H9 (cell line): ENCODE data around the gene GRIK3. TPM values are rescaled to one million over a fixed set of nuclear protein-coding genes. Genes with fewer than 3 reads are reported as not detected.

ENCODE experiments used
- DNase-seq: peaks from one replicate; pipeline ENCODE4 v3.0.0-alpha.2; 2017
- H2AFZ ChIP-seq: one replicate; pipeline ENCODE4 v1.6.1; 2013; ENCODE audit warnings: mild to moderate bottlenecking, low read length, control low read depth, moderate library complexity
- H2AK5ac ChIP-seq: 2 replicates; pipeline ENCODE4 v1.6.1; 2013; ENCODE audit warnings: low read length, control low read depth, mixed read lengths; ENCODE audit not compliant: insufficient read length
- H2BK120ac ChIP-seq: one replicate; pipeline ENCODE4 v1.6.1; 2013; ENCODE audit warnings: low read depth, mild to moderate bottlenecking, low read length, control low read depth, inconsistent platforms; ENCODE audit not compliant: poor library complexity, severe bottlenecking
- H2BK12ac ChIP-seq: 2 replicates; pipeline ENCODE4 v1.6.1; 2013; ENCODE audit warnings: low read length, control low read depth, mixed read lengths, low read depth; ENCODE audit not compliant: insufficient read length
- H2BK15ac ChIP-seq: 2 replicates; pipeline ENCODE4 v1.6.1; 2013; ENCODE audit warnings: low read depth, low read length, control low read depth
- H2BK20ac ChIP-seq: one replicate; pipeline ENCODE4 v1.6.1; 2013; ENCODE audit warnings: low read depth, mild to moderate bottlenecking, low read length, control low read depth, inconsistent platforms; ENCODE audit not compliant: poor library complexity, severe bottlenecking
- H2BK5ac ChIP-seq: 2 replicates; pipeline ENCODE4 v1.6.1; 2013; ENCODE audit warnings: low read length, control low read depth, mixed read lengths; ENCODE audit not compliant: insufficient read length
- H3K14ac ChIP-seq: 2 replicates; pipeline ENCODE4 v1.6.1; 2013; ENCODE audit warnings: low read length, control low read depth; ENCODE audit not compliant: insufficient read depth
- H3K18ac ChIP-seq: 2 replicates; pipeline ENCODE4 v1.6.1; 2013; ENCODE audit warnings: low read depth, mild to moderate bottlenecking, mixed read lengths, low read length, control low read depth; ENCODE audit not compliant: insufficient read length
- H3K23ac ChIP-seq: 2 replicates; pipeline ENCODE4 v1.6.1; 2013; ENCODE audit warnings: low read length, control low read depth, mixed read lengths, low read depth; ENCODE audit not compliant: insufficient read length
- H3K23me2 ChIP-seq: 2 replicates; pipeline ENCODE4 v1.6.1; 2013; ENCODE audit warnings: low read depth, mild to moderate bottlenecking, mixed read lengths, low read length, control low read depth; ENCODE audit not compliant: insufficient read length, poor library complexity, severe bottlenecking
- H3K27ac ChIP-seq: 2 replicates; pipeline ENCODE4 v1.5.1; 2013; ENCODE audit warnings: low read length, control low read depth, mixed read lengths, low read depth; ENCODE audit not compliant: insufficient read length
- H3K27me3 ChIP-seq: 2 replicates; pipeline ENCODE4 v1.6.1; 2013; ENCODE audit warnings: low read length, control low read depth, inconsistent platforms; ENCODE audit not compliant: insufficient read depth
- H3K4ac ChIP-seq: 2 replicates; pipeline ENCODE4 v1.6.1; 2013; ENCODE audit warnings: low read depth, mild to moderate bottlenecking, control low read depth, inconsistent platforms, low read length, moderate library complexity
- H3K4me1 ChIP-seq: 2 replicates; pipeline ENCODE4 v1.6.1; 2013; ENCODE audit warnings: low read length, control low read depth, inconsistent platforms; ENCODE audit not compliant: insufficient read depth
- H3K4me2 ChIP-seq: 2 replicates; pipeline ENCODE4 v1.6.1; 2013; ENCODE audit warnings: low read length, control low read depth, mixed read lengths; ENCODE audit not compliant: insufficient read length, insufficient read depth
- H3K56ac ChIP-seq: 2 replicates; pipeline ENCODE4 v1.6.1; 2013; ENCODE audit warnings: low read depth, mild to moderate bottlenecking, mixed read lengths, low read length, control low read depth; ENCODE audit not compliant: insufficient read length
- H3K79me1 ChIP-seq: 2 replicates; pipeline ENCODE4 v1.6.1; 2013; ENCODE audit warnings: low read depth, mild to moderate bottlenecking, moderate library complexity, low read length, control low read depth, inconsistent platforms; ENCODE audit not compliant: insufficient read depth, poor library complexity, severe bottlenecking
- H3K79me2 ChIP-seq: 2 replicates; pipeline ENCODE4 v1.6.1; 2013; ENCODE audit warnings: low read length, control low read depth, inconsistent platforms; ENCODE audit not compliant: insufficient read depth
- H3K9ac ChIP-seq: 2 replicates; pipeline ENCODE4 v1.6.1; 2013; ENCODE audit warnings: low read length, control low read depth, mixed read lengths; ENCODE audit not compliant: insufficient read length; ENCODE audit errors: extremely low read depth
- H3K9me3 ChIP-seq: one replicate; pipeline ENCODE4 v1.6.1; 2013; ENCODE audit warnings: low read depth, low read length, inconsistent platforms; ENCODE audit not compliant: control insufficient read depth
- H3T11ph ChIP-seq: one replicate; pipeline ENCODE4 v1.6.1; 2013; ENCODE audit warnings: mild to moderate bottlenecking, low read length, control low read depth, inconsistent platforms
- H4K20me1 ChIP-seq: one replicate; pipeline ENCODE4 v1.6.1; 2013; ENCODE audit not compliant: control insufficient read depth, insufficient read length, insufficient read depth
- H4K5ac ChIP-seq: 2 replicates; pipeline ENCODE4 v1.6.1; 2013; ENCODE audit warnings: low read depth, mild to moderate bottlenecking, mixed read lengths, low read length, control low read depth; ENCODE audit not compliant: insufficient read length
- H4K8ac ChIP-seq: replicated peaks from 2 replicates; pipeline ENCODE4 v1.6.1; 2013; ENCODE audit warnings: low read length, control low read depth, mixed read lengths, low read depth; ENCODE audit not compliant: insufficient read length
- H4K91ac ChIP-seq: 2 replicates; pipeline ENCODE4 v1.6.1; 2013; ENCODE audit warnings: low read depth, mild to moderate bottlenecking, moderate library complexity, mixed read lengths, low read length, control low read depth; ENCODE audit not compliant: insufficient read length
- H3K27ac Mint-ChIP-seq, 3 experiments: 2 replicates in 2 of 3; 3 replicates in 1 of 3; pipeline ENCODE4 v1.8.0; 2020 to 2021; ENCODE audit warnings: mixed read lengths in 3 of 3, mild to moderate bottlenecking in 1 of 3, moderate library complexity in 1 of 3
- H3K27me3 Mint-ChIP-seq: 2 replicates; pipeline ENCODE4 v1.8.0; 2021; ENCODE audit warnings: low read depth, mild to moderate bottlenecking, moderate library complexity, mixed read lengths
- H3K36me3 Mint-ChIP-seq, 3 experiments: 2 replicates in 2 of 3; 3 replicates in 1 of 3; pipeline ENCODE4 v1.8.0; 2020 to 2021; ENCODE audit warnings: low read depth in 3 of 3, mixed read lengths in 3 of 3; ENCODE audit not compliant: insufficient read depth in 1 of 3
- H3K4me1 Mint-ChIP-seq, 2 experiments: 2 replicates each; pipeline ENCODE4 v1.8.0; 2020; ENCODE audit warnings: mixed read lengths in 2 of 2
- H3K4me3 Mint-ChIP-seq, 2 experiments: 2 replicates in 1 of 2; 3 replicates in 1 of 2; pipeline ENCODE4 v1.8.0; 2020 to 2021; ENCODE audit warnings: mild to moderate bottlenecking in 2 of 2, mixed read lengths in 2 of 2, moderate library complexity in 1 of 2
- H3K9me3 Mint-ChIP-seq, 2 experiments: 2 replicates in 1 of 2; 3 replicates in 1 of 2; pipeline ENCODE4 v1.8.0; 2020; ENCODE audit warnings: mild to moderate bottlenecking in 2 of 2, mixed read lengths in 2 of 2, moderate library complexity in 1 of 2
- CTCF ChIP-seq: fragments of 200-600 bp; sonication (generic); conservative IDR thresholded peaks from 3 replicates; pipeline ENCODE4 v1.8.0; 2021; ENCODE audit warnings: antibody characterized with exemption, mild to moderate bottlenecking
- WGBS: extraction: QIAGEN DNeasy Blood & Tissue Kit; methylation state at CpG from one replicate; pipeline ENCODE4 v1.1.7; 2013; ENCODE audit warnings: missing lambda C conversion rate, low lambda C conversion rate, mixed read lengths; ENCODE audit not compliant: insufficient read length; ENCODE audit errors: extremely low coverage; 5-methylcytosine and 5-hydroxymethylcytosine counted together
- total RNA-seq: library from RNA; stranded (reverse); gene quantifications from 2 replicates; pipeline ENCODE4 v1.2.1, GENCODE V29; 2021

GRIK3 gene
- total RNA-seq, 1 experiment from 2014 or later = 1.7 TPM

GRCh38 chr1:36876990-36877389, 157.3 kb downstream of the GRIK3 start:
- Histone ChIP-seq H2BK12ac (no peak overlapping the region), H3T11ph (no peak overlapping the region), H2BK5ac (no peak overlapping the region), H3K27ac (no peak overlapping the region), H3K79me2 (no peaks in the 10 kb centered on the region), H3K23ac (no peak overlapping the region), H2AFZ (no peak overlapping the region), H4K91ac (no peak overlapping the region), H3K14ac (no peak overlapping the region), H4K5ac (no peak overlapping the region), H3K56ac (no peak overlapping the region), H2BK15ac (no peak overlapping the region), H3K4ac (no peak overlapping the region), H3K23me2 (no peaks in the 10 kb centered on the region), H2AK5ac (no peak overlapping the region), H3K27me3 (no peaks in the 10 kb centered on the region), H4K20me1 (no peaks in the 10 kb centered on the region), H2BK120ac (no peak overlapping the region), H3K4me2 (no peak overlapping the region), H3K18ac (no peak overlapping the region), H3K4me1 (no peaks in the 10 kb centered on the region), H3K79me1 (no peaks in the 10 kb centered on the region), H2BK20ac (no peak overlapping the region), H4K8ac (no peak overlapping the region), H3K9ac (no peak overlapping the region), H3K9me3 (no peaks in the 10 kb centered on the region)
- DNase-seq = peak; percentile 2
- Mint-ChIP-seq H3K27ac (no peak overlapping the region), H3K36me3 (no peaks in the 10 kb centered on the region), H3K4me3 (no peak overlapping the region), H3K27me3 (peaks cover 7% of the 10 kb centered on the region), H3K4me1 (no peaks in the 10 kb centered on the region), H3K9me3 (no peaks in the 10 kb centered on the region)
- TF ChIP-seq CTCF = no peak
- WGBS = no CpG with 5 or more reads among the region's 1 CpG
